Nephron (organoid): Measurements from ENCODE around the gene RFTN2.
"Not testable (repeated sequence)": the region's sequence is repeated elsewhere in the genome, so short reads cannot be mapped to it uniquely, and the experiment has no call there.

Experiments used
- H3K27ac Mint-ChIP-seq, 3 experiments: 2 replicates each; pipeline ENCODE4 v1.8.0; 2020; ENCODE audit warnings: mixed read lengths in 3 of 3, mild to moderate bottlenecking in 2 of 3, moderate library complexity in 1 of 3
- H3K27me3 Mint-ChIP-seq: 2 replicates; pipeline ENCODE4 v1.8.0; 2021; ENCODE audit warnings: low read depth, mild to moderate bottlenecking, moderate library complexity, mixed read lengths
- H3K36me3 Mint-ChIP-seq: 2 replicates; pipeline ENCODE4 v1.8.0; 2020; ENCODE audit warnings: low read depth, mixed read lengths
- H3K4me1 Mint-ChIP-seq: 2 replicates; pipeline ENCODE4 v1.8.0; 2020; ENCODE audit warnings: mixed read lengths
- H3K4me3 Mint-ChIP-seq, 3 experiments: 2 replicates each; pipeline ENCODE4 v1.8.0; 2020; ENCODE audit warnings: mild to moderate bottlenecking in 3 of 3, mixed read lengths in 3 of 3, moderate library complexity in 2 of 3
- H3K9me3 Mint-ChIP-seq: 2 replicates; pipeline ENCODE4 v1.8.0; 2020; ENCODE audit warnings: mixed read lengths
- CTCF ChIP-seq, 3 experiments: fragments of 200-600 bp; sonication (generic); IDR thresholded peaks; one replicate each; pipeline ENCODE4 v1.5.0; 2021; ENCODE audit warnings: antibody characterized with exemption in 3 of 3; ENCODE audit not compliant: unreplicated experiment in 3 of 3

The RFTN2 gene

GRCh38 chr2:197591339-197592072, 83.9 kb downstream of the RFTN2 start:
- no peak for TF ChIP-seq CTCF (IDR thresholded peaks at IDR 0.05; ENCODE audit: unreplicated experiment in 3 of 3)
- Mint-ChIP-seq H3K27ac (no peak overlapping the region), H3K4me3 (no peak overlapping the region), H3K27me3 (no peaks in the 10 kb centered on the region), H3K4me1 (no peaks in the 10 kb centered on the region), H3K36me3 (peaks cover 49% of the 10 kb centered on the region), H3K9me3 (no peaks in the 10 kb centered on the region)

- H3K4me1 Mint-ChIP-seq, H3K27me3 Mint-ChIP-seq, H3K27ac Mint-ChIP-seq, H3K4me3 Mint-ChIP-seq, H3K9me3 Mint-ChIP-seq: not testable (repeated sequence)
- peaks cover 21% of the 10 kb centered on the region for H3K36me3 Mint-ChIP-seq
These were observed 88.1 kb downstream of the RFTN2 start for GRCh38 chr2:197587255-197587654.

- not testable (repeated sequence) for H3K9me3 Mint-ChIP-seq, H3K36me3 Mint-ChIP-seq, H3K27ac Mint-ChIP-seq, H3K4me3 Mint-ChIP-seq, H3K27me3 Mint-ChIP-seq, H3K4me1 Mint-ChIP-seq
These were observed 95.2 kb downstream of the RFTN2 start for GRCh38 chr2:197580166-197580565.

GRCh38 chr2:197578294-197578693, 97.1 kb downstream of the RFTN2 start:
- not testable (repeated sequence) for H3K4me3 Mint-ChIP-seq, H3K27me3 Mint-ChIP-seq, H3K4me1 Mint-ChIP-seq, H3K27ac Mint-ChIP-seq
- peaks cover 22% of the 10 kb centered on the region for H3K36me3 Mint-ChIP-seq
- peaks cover 13% of the 10 kb centered on the region for H3K9me3 Mint-ChIP-seq

- TF ChIP-seq CTCF (IDR thresholded peaks at IDR 0.05; ENCODE audit: unreplicated experiment in 3 of 3): no peak
- no peak overlapping the region for H3K27ac Mint-ChIP-seq
These were observed 97.9 kb downstream of the RFTN2 start for GRCh38 chr2:197577446-197577845.

GRCh38 chr2:197576631-197577030, 98.8 kb downstream of the RFTN2 start:
- Mint-ChIP-seq H3K27ac (no peak overlapping the region), H3K4me3 (no peak overlapping the region), H3K9me3 (peaks cover 18% of the 10 kb centered on the region), H3K36me3 (peaks cover 38% of the 10 kb centered on the region), H3K4me1 (no peaks in the 10 kb centered on the region), H3K27me3 (no peaks in the 10 kb centered on the region)
- TF ChIP-seq CTCF (IDR thresholded peaks at IDR 0.05; ENCODE audit: unreplicated experiment in 3 of 3): no peak

More at GRCh38 chr2:197577446-197577845, 97.9 kb downstream of the RFTN2 start:
- Mint-ChIP-seq H3K4me1 (no peaks in the 10 kb centered on the region), H3K9me3 (peaks cover 18% of the 10 kb centered on the region), H3K4me3 (no peak overlapping the region), H3K36me3 (peaks cover 30% of the 10 kb centered on the region), H3K27me3 (no peaks in the 10 kb centered on the region)

GRCh38 chr2:197575987-197576386, 99.4 kb downstream of the RFTN2 start:
- no peaks in the 10 kb centered on the region for H3K27me3 Mint-ChIP-seq

More at GRCh38 chr2:197575987-197576386, 99.4 kb downstream of the RFTN2 start:
- no peak overlapping the region for H3K4me3 Mint-ChIP-seq
- peaks cover 18% of the 10 kb centered on the region for H3K9me3 Mint-ChIP-seq
- TF ChIP-seq CTCF (IDR thresholded peaks at IDR 0.05; ENCODE audit: unreplicated experiment in 3 of 3): no peak
- no peak overlapping the region for H3K27ac Mint-ChIP-seq
- H3K4me1 Mint-ChIP-seq: no peaks in the 10 kb centered on the region
- peaks cover 44% of the 10 kb centered on the region for H3K36me3 Mint-ChIP-seq
